Motor neuron (in vitro differentiated cells): Measurements from ENCODE around the gene NPIPB8. TPM values are rescaled to one million over a fixed set of nuclear protein-coding genes. Genes with fewer than 3 reads are reported as not detected.
"Not testable (repeated sequence)": the region's sequence is repeated elsewhere in the genome, so short reads cannot be mapped to it uniquely, and the experiment has no call there.

ENCODE experiments used
- ATAC-seq, 8 experiments: fragments of 200-7000 bp; cut with Tn5 transposase; replicated peaks in 6 of 8; 2 replicates each; pipeline ENCODE4 v1.8.0; 2021; ENCODE audit warnings: mild to moderate bottlenecking in 8 of 8, moderate library complexity in 8 of 8
- H3K27ac ChIP-seq, 2 donors: fragments of 250-450 bp; sonication (Bioruptor Pico); 2 replicates each; pipeline ENCODE4 v1.9.0; 2021; ENCODE audit warnings: antibody characterized with exemption in 2 of 2, mild to moderate bottlenecking in 2 of 2, moderate library complexity in 1 of 2
- H3K4me1 ChIP-seq, 2 donors: fragments of 250-450 bp; sonication (Bioruptor Pico); replicated peaks in 1 of 2; 2 replicates each; pipeline ENCODE4 v1.6.1; 2021; ENCODE audit warnings: antibody characterized with exemption in 2 of 2, mild to moderate bottlenecking in 2 of 2, moderate library complexity in 1 of 2
- H3K4me3 ChIP-seq, 5 donors: fragments of 250-450 bp; sonication (Bioruptor Pico); 2 replicates each; pipeline ENCODE4 v1.9.0; 2021; ENCODE audit warnings: antibody characterized with exemption in 5 of 5, mild to moderate bottlenecking in 5 of 5, moderate library complexity in 4 of 5
- WGBS, 10 experiments: fragments of 450-650 bp; shearing (Covaris generic); methylation state at CpG; one replicate each; pipeline ENCODE4 v1.0.0; 2022; 5-methylcytosine and 5-hydroxymethylcytosine counted together
- in situ Hi-C, 9 experiments: fragments of 400-800 bp; cut with MboI; loops; one replicate each; pipeline ENCODE4 v1.15.0; 2021; ENCODE audit warnings: low sequenced_read_pairs in 9 of 9, low pct_unique_long_range_greater_than_20kb in 2 of 9; ENCODE audit not compliant: unreplicated experiment in 9 of 9
- total RNA-seq, 8 experiments: library from RNA; unstranded; fragments of 300-600 nt; gene quantifications; 2 replicates each; pipeline versions ENCODE4 v1.2.3 to v1.2.4, GENCODE V29; 2022

The NPIPB8 gene
- total RNA-seq, 8 experiments from 2014 or later, result 0.38 to 1.5 (median 0.75) TPM; not detected in 5

- peaks cover 0 to 7% of the 10 kb centered on the region in 2 donors for H3K4me1 ChIP-seq
Measured at GRCh38 chr16:28621481-28622155, 16.2 kb upstream of the NPIPB8 start.

GRCh38 chr16:28622532-28623171 lies 15.2 kb upstream of the NPIPB8 start:
- H3K4me1 ChIP-seq, H3K27ac ChIP-seq, ATAC-seq, H3K4me3 ChIP-seq, in situ Hi-C loops: not testable (repeated sequence)
- 65 to 90% methylated on average over 2 to 4 of the region's 24 CpGs; no CpG with 5 or more reads in 8 of the 10 experiments for WGBS, 10 experiments

More at GRCh38 chr16:28621481-28622155, 16.2 kb upstream of the NPIPB8 start:
- Histone ChIP-seq H3K27ac (no peak overlapping the region), H3K4me3 (no peak overlapping the region)
- ATAC-seq, result peak in 1 of 8 experiments; percentile 44
- WGBS, 10 experiments, result 0 to 100% (median 42%) methylated on average over 1 to 5 of the region's 7 CpGs; no CpG with 5 or more reads in 1 of the 10 experiments
- in situ Hi-C loops, result no loop called here

- H3K4me1 ChIP-seq, result peaks cover 0 to 4% of the 10 kb centered on the region in 2 donors
- peak in 3 of 8 experiments; percentile 65 to 79 (median 78) for ATAC-seq
- H3K4me3 ChIP-seq, result no peak overlapping the region
- no peak overlapping the region for H3K27ac ChIP-seq
- in situ Hi-C loops, result no loop called here
- 0 to 100% (median 82%) methylated on average over 1 to 25 of the region's 68 CpGs; no CpG with 5 or more reads in 4 of the 10 experiments for WGBS, 10 experiments
Measured at GRCh38 chr16:28623172-28623711, 14.6 kb upstream of the NPIPB8 start.

- in situ Hi-C loops, H3K27ac ChIP-seq, H3K4me1 ChIP-seq, ATAC-seq, H3K4me3 ChIP-seq: not testable (repeated sequence)
- 40% methylated on average over 1 of the region's 5 CpGs; no CpG with 5 or more reads in 9 of the 10 experiments for WGBS, 10 experiments
Measured at GRCh38 chr16:28630905-28631304, 7.0 kb upstream of the NPIPB8 start.

GRCh38 chr16:28636093-28636823 lies 1.6 kb upstream of the NPIPB8 start:
- H3K4me1 ChIP-seq, ATAC-seq, in situ Hi-C loops, H3K4me3 ChIP-seq, H3K27ac ChIP-seq: not testable (repeated sequence)
- WGBS, 10 experiments, result 0 to 86% (median 61%) methylated on average over 1 to 3 of the region's 5 CpGs; no CpG with 5 or more reads in 6 of the 10 experiments

GRCh38 chr16:28638359-28638758 lies 494 bp downstream of the NPIPB8 start:
- ATAC-seq, H3K27ac ChIP-seq, H3K4me3 ChIP-seq, in situ Hi-C loops, H3K4me1 ChIP-seq: not testable (repeated sequence)
- no CpG with 5 or more reads among the region's 5 CpGs for WGBS, 10 experiments

GRCh38 chr16:28639959-28640358 lies 2.1 kb downstream of the NPIPB8 start:
- in situ Hi-C loops, H3K27ac ChIP-seq, H3K4me1 ChIP-seq, ATAC-seq, H3K4me3 ChIP-seq: not testable (repeated sequence)
- no CpG with 5 or more reads among the region's 2 CpGs for WGBS, 10 experiments

GRCh38 chr16:28666264-28666663 lies 28.4 kb downstream of the NPIPB8 start:
- H3K4me1 ChIP-seq, in situ Hi-C loops, ATAC-seq, H3K27ac ChIP-seq, H3K4me3 ChIP-seq: not testable (repeated sequence)
- WGBS, 10 experiments, result no CpG with 5 or more reads among the region's 25 CpGs

GRCh38 chr16:28667480-28667879 lies 29.6 kb downstream of the NPIPB8 start:
- in situ Hi-C loops, H3K27ac ChIP-seq, H3K4me1 ChIP-seq, H3K4me3 ChIP-seq: not testable (repeated sequence)
- ATAC-seq, result peak in 2 of 8 experiments; percentile 22 to 50
- no CpG with 5 or more reads among the region's 7 CpGs for WGBS, 10 experiments

GRCh38 chr16:28668199-28668598 lies 30.3 kb downstream of the NPIPB8 start:
- H3K27ac ChIP-seq, in situ Hi-C loops, H3K4me3 ChIP-seq, H3K4me1 ChIP-seq: not testable (repeated sequence)
- peak in 2 of 8 experiments; percentile 47 to 63 for ATAC-seq
- no CpG with 5 or more reads among the region's 4 CpGs for WGBS, 10 experiments

- in situ Hi-C loops, H3K4me3 ChIP-seq, H3K4me1 ChIP-seq, H3K27ac ChIP-seq: not testable (repeated sequence)
- peak; percentile 95 to 100 (median 98) for ATAC-seq
- no CpG with 5 or more reads among the region's 10 CpGs for WGBS, 10 experiments
Measured at GRCh38 chr16:28688327-28688952, 50.6 kb downstream of the NPIPB8 start.

- in situ Hi-C loops, H3K4me1 ChIP-seq, H3K4me3 ChIP-seq, H3K27ac ChIP-seq: not testable (repeated sequence)
- ATAC-seq, result peak in 2 of 8 experiments; percentile 9 to 10
- WGBS, 10 experiments, result no CpG with 5 or more reads among the region's 13 CpGs
Measured at GRCh38 chr16:28689425-28689824, 51.6 kb downstream of the NPIPB8 start.

- H3K4me1 ChIP-seq, in situ Hi-C loops, H3K4me3 ChIP-seq, H3K27ac ChIP-seq, ATAC-seq: not testable (repeated sequence)
- no CpG with 5 or more reads among the region's 4 CpGs for WGBS, 10 experiments
Measured at GRCh38 chr16:28691722-28692121, 53.9 kb downstream of the NPIPB8 start.
